Endothelial cell (in vitro differentiated cells): Measurements from ENCODE around the gene ST8SIA3. TPM values are rescaled to one million over a fixed set of nuclear protein-coding genes. Genes with fewer than 3 reads are reported as not detected.
A peak's percentile ranks its signal among the peaks of the same experiment; 100 is the strongest.

Source experiments
- DNase-seq: peaks from one replicate; pipeline ENCODE4 v3.0.0; 2021; ENCODE audit warnings: low spot score
- H3K27ac Mint-ChIP-seq: one replicate; pipeline ENCODE4 v1.8.0; 2021; ENCODE audit warnings: mixed read lengths, inconsistent platforms; ENCODE audit not compliant: unreplicated experiment
- H3K27me3 Mint-ChIP-seq: one replicate; pipeline ENCODE4 v1.8.0; 2021; ENCODE audit warnings: mild to moderate bottlenecking, moderate library complexity, mixed read lengths, inconsistent platforms; ENCODE audit not compliant: unreplicated experiment
- H3K36me3 Mint-ChIP-seq: one replicate; pipeline ENCODE4 v1.8.0; 2021; ENCODE audit warnings: mild to moderate bottlenecking, low read depth, mixed read lengths, inconsistent platforms; ENCODE audit not compliant: unreplicated experiment
- H3K4me1 Mint-ChIP-seq: one replicate; pipeline ENCODE4 v1.8.0; 2021; ENCODE audit warnings: mild to moderate bottlenecking, mixed read lengths, inconsistent platforms; ENCODE audit not compliant: unreplicated experiment
- H3K4me3 Mint-ChIP-seq: one replicate; pipeline ENCODE4 v1.8.0; 2021; ENCODE audit warnings: mild to moderate bottlenecking, mixed read lengths, inconsistent platforms; ENCODE audit not compliant: unreplicated experiment
- H3K9me3 Mint-ChIP-seq: one replicate; pipeline ENCODE4 v1.8.0; 2021; ENCODE audit warnings: mixed read lengths, inconsistent platforms; ENCODE audit not compliant: unreplicated experiment
- total RNA-seq: library from RNA; stranded (reverse); fragmentation: NEBNext Ultra II Directional; extraction: Animal tissue kit (Norgen Biotek cat#: 25700); gene quantifications from one replicate; pipeline ENCODE4 v1.2.1, GENCODE V29; 2021; ENCODE audit not compliant: unreplicated experiment
- TF ChIP-seq, protein P1 (sequence below): fragments of 200-600 bp; sonication (generic); IDR thresholded peaks from one replicate; pipeline ENCODE4 v1.5.0; 2021; ENCODE audit warnings: antibody characterized with exemption; ENCODE audit not compliant: unreplicated experiment

ST8SIA3 gene
- total RNA-seq, 1 donor from 2014 or later = 0.64 TPM

DNA sequence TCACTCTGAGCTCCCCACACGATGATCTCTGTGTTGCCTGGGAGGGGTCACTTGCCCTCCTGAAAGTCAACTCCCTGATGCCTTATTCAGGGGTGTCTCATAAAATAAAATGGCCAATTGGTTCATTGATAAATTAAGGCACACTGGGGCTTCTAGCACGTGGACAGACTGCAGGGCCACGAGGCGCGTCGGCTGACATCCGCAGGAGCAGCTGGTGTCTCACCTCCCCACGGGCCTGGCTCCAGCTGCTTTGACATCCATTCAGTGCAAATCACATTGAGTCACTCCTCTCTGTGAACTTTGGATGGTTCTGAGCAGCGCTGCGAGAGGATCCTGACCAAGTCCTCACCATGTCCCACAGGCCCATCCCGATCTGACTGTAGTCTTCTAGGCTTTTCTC, 4.6 kb upstream of the ST8SIA3 start:
- no peaks in the 10 kb centered on the region for H3K36me3 Mint-ChIP-seq
- TF ChIP-seq, protein P1, sequence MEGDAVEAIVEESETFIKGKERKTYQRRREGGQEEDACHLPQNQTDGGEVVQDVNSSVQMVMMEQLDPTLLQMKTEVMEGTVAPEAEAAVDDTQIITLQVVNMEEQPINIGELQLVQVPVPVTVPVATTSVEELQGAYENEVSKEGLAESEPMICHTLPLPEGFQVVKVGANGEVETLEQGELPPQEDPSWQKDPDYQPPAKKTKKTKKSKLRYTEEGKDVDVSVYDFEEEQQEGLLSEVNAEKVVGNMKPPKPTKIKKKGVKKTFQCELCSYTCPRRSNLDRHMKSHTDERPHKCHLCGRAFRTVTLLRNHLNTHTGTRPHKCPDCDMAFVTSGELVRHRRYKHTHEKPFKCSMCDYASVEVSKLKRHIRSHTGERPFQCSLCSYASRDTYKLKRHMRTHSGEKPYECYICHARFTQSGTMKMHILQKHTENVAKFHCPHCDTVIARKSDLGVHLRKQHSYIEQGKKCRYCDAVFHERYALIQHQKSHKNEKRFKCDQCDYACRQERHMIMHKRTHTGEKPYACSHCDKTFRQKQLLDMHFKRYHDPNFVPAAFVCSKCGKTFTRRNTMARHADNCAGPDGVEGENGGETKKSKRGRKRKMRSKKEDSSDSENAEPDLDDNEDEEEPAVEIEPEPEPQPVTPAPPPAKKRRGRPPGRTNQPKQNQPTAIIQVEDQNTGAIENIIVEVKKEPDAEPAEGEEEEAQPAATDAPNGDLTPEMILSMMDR = no peak
- peaks cover 2% of the 10 kb centered on the region for H3K4me1 Mint-ChIP-seq
- DNase-seq = no peak
- H3K4me3 Mint-ChIP-seq = no peak overlapping the region
- H3K9me3 Mint-ChIP-seq = no peaks in the 10 kb centered on the region
- no peak overlapping the region for H3K27ac Mint-ChIP-seq
- peaks cover 3% of the 10 kb centered on the region for H3K27me3 Mint-ChIP-seq

DNA sequence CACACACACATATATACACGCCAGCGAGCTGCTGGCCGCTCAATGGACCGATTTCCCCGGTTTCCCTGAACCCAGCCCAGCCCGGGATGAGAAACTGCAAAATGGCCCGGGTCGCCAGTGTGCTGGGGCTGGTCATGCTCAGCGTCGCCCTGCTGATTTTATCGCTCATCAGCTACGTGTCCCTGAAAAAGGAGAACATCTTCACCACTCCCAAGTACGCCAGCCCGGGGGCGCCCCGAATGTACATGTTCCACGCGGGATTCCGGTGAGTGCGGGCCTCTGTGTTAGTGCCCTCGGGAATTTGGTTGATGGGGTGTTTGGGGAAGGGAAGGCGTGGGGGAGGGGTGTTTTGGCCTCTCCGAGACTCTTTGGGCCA, 392 bp downstream of the ST8SIA3 start:
- no peaks in the 10 kb centered on the region for H3K9me3 Mint-ChIP-seq
- DNase-seq = peak; percentile 6
- H3K4me1 Mint-ChIP-seq = peaks cover 11% of the 10 kb centered on the region

DNA sequence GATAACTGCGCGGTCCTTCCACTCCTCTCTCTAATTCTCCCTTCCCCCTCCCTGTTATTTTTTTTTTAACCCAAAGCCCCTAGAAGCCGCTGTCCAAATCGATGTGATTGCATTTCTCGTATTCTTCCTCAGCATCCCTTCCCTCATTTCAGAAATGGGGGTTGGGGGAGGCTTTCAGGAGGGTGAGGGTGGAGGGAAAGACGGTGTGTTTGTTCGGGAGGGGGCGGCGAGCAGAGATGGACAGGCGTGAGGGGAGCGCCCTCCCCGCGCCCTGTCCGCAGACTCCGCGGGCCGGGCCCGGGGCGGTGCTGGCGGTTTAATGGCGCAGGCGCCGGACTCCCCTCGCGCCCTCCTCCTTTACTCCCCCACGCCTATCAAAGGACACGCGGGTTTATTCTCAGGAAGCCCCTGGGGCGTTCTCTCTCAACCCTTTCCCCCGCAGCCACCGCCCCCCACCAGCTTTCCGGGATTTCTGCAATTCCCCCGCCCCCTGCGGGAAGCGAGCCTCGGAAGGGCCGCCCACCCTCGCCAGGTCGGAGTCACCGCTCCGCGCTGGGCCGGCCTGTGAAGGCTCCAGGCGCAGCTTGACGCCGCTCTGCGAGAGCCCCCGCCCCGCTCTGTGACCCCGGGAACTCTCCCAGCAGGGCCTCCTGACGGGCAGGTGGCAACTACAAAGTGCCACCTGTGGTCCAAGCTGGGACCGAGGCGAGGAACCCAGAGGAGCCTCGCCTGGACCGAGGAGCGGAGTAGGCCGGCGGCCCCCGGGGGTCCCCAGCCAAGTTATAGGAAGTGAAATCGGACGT, 981 bp downstream of the ST8SIA3 start:
- peaks cover 9% of the 10 kb centered on the region for H3K27me3 Mint-ChIP-seq
- DNase-seq = peak; percentile 63
- no peak overlapping the region for H3K27ac Mint-ChIP-seq
- H3K4me3 Mint-ChIP-seq = peak overlapping the region; percentile 92
- H3K4me1 Mint-ChIP-seq = peaks cover 11% of the 10 kb centered on the region
- TF ChIP-seq, protein P1 = no peak
- no peaks in the 10 kb centered on the region for H3K9me3 Mint-ChIP-seq
- H3K36me3 Mint-ChIP-seq = peaks cover 5% of the 10 kb centered on the region

More for the DNA sequence above, 392 bp downstream of the ST8SIA3 start:
- peak overlapping the region; percentile 92 for H3K4me3 Mint-ChIP-seq
- H3K36me3 Mint-ChIP-seq = peaks cover 5% of the 10 kb centered on the region
- TF ChIP-seq, protein P1 = no peak
- no peak overlapping the region for H3K27ac Mint-ChIP-seq
- H3K27me3 Mint-ChIP-seq = peaks cover 9% of the 10 kb centered on the region

DNA sequence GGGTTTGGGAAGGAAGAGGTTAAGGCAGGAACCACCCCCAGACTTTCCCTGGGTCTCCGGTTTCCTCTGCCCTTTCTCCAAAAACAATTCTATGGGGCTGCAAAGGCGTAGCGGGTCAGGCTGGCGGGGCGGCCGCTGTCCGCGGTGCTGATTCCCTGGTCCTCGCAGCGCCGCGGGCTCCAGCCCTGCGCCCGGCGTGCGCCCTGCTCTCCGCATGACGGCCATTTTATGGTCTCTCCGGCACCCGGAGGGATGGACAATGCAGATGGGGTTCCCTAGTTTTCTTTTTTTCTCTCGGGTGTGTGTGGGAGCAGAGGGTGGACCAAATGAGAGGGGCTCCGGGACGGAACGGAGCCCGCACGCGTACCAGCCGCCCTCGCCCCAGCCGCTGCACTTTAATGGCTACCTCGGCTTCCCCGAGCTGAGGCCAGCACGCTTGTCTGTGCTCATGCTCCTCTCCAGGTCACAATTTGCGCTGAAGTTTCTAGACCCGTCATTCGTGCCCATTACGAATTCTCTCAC, 1.6 kb downstream of the ST8SIA3 start:
- TF ChIP-seq, protein P1 = no peak
- Mint-ChIP-seq H3K27me3 (peaks cover 9% of the 10 kb centered on the region), H3K9me3 (no peaks in the 10 kb centered on the region), H3K4me1 (peaks cover 11% of the 10 kb centered on the region), H3K4me3 (peak overlapping the region; percentile 90), H3K27ac (peak overlapping the region; percentile 36), H3K36me3 (peaks cover 5% of the 10 kb centered on the region)
- peak; percentile 87 for DNase-seq

DNA sequence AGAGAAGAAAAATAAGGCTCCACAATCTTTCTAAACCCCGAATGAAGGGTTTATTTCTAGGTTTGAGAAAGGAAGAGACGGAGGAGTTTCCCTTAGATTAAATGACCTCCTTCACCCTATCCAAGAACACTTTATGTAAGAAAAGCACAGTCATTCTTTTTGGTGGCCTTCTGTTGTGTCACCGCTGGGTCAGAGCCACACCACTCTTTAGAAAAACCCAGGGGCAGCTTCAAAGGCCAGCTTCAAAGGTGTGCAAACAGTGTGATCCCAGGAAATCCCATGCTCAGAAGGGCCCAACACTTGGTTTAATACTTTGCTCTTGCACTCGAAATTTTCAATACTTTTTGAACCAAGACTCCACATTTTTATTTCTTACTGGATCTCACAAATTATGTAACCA, 7.1 kb downstream of the ST8SIA3 start:
- DNase-seq = no peak
- no peak overlapping the region for H3K27ac Mint-ChIP-seq
- H3K4me3 Mint-ChIP-seq = no peak overlapping the region
- H3K4me1 Mint-ChIP-seq = peaks cover 2% of the 10 kb centered on the region
- H3K36me3 Mint-ChIP-seq = peaks cover 2% of the 10 kb centered on the region
- H3K27me3 Mint-ChIP-seq = peaks cover 1% of the 10 kb centered on the region
- TF ChIP-seq, protein P1 = no peak
- no peaks in the 10 kb centered on the region for H3K9me3 Mint-ChIP-seq
